ENCODE data around the gene RAD51B.

Gene RAD51B

DNA sequence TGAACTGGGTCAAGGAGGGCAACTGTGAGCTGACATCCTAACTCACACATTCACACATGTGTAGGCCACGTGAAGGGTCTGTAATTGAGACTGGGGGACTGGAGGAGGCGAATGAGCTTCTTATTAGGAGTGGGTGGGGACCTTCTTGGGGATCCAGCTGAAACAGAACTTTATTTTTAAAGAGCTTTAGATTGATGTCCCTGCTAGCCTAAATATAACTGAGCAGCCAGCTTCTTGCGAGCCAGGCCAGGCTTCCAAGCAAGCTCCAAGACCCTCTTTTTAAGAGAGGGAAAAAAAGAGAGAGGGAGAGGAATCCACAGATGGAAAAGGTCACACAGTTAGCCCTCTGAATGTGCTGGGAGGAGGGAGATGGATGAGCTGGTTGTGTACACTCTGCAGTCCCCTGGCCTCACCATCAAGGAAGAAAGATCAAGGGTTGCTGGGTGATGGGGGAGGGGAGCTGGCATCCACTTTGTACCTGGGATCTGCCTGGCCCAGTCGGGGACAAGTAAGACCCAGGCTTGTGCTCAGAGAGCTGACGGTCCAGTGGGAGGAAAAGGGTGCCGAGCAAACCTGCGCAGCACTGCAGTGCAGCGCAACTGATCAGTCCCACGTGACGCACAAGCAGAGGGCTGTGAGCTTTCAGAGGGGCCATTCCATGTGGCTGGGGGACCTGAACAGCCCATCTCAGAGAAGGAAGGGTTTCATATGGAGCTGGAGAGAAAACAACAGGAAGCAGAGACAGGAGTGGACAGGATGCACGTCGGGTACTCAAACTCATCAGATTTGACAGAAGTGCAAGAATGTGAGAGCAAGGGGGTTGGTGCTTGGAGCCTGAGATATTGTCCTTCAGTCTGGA, 818.8 kb downstream of the RAD51B start:
- TF ChIP-seq, protein P1, sequence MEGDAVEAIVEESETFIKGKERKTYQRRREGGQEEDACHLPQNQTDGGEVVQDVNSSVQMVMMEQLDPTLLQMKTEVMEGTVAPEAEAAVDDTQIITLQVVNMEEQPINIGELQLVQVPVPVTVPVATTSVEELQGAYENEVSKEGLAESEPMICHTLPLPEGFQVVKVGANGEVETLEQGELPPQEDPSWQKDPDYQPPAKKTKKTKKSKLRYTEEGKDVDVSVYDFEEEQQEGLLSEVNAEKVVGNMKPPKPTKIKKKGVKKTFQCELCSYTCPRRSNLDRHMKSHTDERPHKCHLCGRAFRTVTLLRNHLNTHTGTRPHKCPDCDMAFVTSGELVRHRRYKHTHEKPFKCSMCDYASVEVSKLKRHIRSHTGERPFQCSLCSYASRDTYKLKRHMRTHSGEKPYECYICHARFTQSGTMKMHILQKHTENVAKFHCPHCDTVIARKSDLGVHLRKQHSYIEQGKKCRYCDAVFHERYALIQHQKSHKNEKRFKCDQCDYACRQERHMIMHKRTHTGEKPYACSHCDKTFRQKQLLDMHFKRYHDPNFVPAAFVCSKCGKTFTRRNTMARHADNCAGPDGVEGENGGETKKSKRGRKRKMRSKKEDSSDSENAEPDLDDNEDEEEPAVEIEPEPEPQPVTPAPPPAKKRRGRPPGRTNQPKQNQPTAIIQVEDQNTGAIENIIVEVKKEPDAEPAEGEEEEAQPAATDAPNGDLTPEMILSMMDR (conservative IDR thresholded peaks at IDR 0.05; ENCODE audit: low read depth), result no peak
- ChIA-PET POLR2A (ENCODE audit: low non-redundant PET) (no interaction called here), CTCF (interaction anchor here (0.6 kb wide), 1 partner anchor 694 kb away, joined by 4 read pairs; no protein-coding TSS in a partner anchor)
- no peak for DNase-seq (ENCODE audit: low spot score)
- no peak overlapping the region; the same call in 1 of the 2 replicates for H3K27ac ChIP-seq

DNA sequence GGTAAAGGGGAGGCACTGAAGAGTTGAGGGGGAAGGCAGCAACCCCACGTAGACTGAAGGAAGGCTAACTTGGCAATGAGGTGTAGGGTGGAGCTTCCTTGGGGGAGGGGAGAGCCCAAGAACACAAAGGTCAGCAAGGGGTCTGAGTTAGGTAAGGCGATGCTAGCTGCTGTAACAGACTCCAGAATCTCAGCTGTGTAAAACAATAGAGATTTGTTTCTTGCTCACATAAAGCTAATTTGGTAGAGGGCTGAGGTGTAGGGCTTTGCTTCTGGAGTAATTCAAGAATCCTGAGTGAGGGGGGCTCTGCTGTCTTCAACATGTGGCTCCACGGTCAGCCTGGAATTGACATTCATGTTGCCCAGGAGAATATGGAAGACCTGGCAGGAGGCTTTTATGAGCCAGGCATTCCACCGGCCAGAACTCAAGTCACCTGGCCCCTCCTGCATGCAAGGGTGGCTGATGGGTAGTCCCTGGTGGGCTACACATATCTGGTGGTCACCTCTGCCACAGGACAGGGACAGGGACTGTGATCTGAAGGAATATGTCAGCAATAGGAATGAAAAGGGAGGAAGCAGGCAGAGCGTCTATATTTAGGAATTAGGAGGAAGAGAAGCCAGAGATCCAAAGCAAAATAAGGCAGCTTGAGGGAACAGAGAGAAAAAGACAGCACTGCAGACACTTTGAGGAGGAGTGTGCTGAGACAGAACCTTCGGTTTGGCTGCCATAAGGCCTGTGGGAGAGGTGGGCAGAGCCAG, 819.6 kb downstream of the RAD51B start:
- no peak overlapping the region; the same call in 1 of the 2 replicates for H3K27ac ChIP-seq
- no peak for DNase-seq (ENCODE audit: low spot score)
- TF ChIP-seq, protein P1 (conservative IDR thresholded peaks at IDR 0.05; ENCODE audit: low read depth), result no peak
- POLR2A ChIA-PET (ENCODE audit: low non-redundant PET), result no interaction called here
- CTCF ChIA-PET, result interaction anchor here (0.7 kb wide), 2 partner anchors 19 to 504 kb away, joined by 4 to 7 read pairs; no protein-coding TSS in a partner anchor

DNA sequence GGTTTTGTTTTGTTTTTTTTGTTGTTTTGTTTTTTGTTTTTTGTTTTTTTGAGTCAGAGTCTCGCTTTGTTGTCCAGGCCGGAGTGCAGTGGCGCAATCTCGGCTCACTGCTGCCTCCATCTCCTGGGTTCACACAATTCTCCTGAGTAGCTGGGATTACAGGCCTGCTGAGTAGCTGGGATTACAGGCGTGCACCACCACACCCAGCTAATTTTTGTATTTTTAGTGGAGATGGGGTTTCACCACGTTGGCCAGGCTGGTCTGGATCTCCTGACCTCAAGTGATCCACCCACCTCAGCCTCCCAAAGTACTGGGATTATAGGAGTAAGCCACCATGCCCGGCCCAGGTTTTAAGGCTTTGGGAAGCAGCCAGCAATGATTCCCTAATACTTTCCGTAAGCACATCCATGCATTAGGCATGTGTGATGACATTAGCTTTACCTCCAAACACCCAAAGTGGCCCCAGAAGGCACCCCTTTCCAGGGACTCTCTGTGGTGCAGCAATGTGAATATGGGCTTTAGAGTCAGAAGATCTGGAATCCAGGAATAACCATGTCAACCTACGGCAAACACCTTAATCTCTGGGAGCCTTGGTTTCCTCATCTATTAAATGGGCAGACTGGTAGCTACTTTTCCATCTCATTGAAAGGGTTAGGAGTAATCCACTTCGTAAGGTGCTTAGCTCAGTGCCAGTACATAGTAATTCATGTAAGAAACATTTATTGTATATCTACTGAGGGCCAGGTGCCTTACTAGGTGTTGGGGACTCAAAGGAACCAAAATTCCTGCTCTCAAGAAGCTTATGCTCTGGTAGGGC, 820.4 kb downstream of the RAD51B start:
- H3K27ac ChIP-seq, result no peak overlapping the region; the same call in 1 of the 2 replicates
- CTCF ChIA-PET, result interaction anchor here (0.7 kb wide), 2 partner anchors 19 to 503 kb away, joined by 4 to 7 read pairs; no protein-coding TSS in a partner anchor
- no peak for DNase-seq (ENCODE audit: low spot score)
- TF ChIP-seq, protein P1 (conservative IDR thresholded peaks at IDR 0.05; ENCODE audit: low read depth), result no peak
- POLR2A ChIA-PET (ENCODE audit: low non-redundant PET), result no interaction called here

DNA sequence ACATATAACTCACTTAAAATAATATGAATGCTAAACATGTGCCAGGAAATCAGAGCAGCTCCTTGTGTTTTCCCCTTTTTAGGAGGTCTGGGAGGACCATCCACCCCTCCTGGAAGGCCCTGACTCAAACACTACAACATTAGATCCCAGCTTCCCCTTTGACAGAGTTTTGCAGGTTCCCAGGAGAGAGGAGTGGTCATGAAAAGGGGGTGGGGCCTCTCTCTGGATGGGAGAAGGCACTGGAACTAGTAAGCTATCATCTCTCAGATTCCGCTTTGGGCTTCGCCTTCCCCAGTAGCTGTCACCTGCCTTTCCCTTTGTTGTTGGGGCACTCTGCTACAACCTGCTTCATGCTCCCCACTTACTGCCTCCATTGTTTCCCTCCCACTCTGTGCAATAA, 824.1 kb downstream of the RAD51B start:
- DNase-seq (ENCODE audit: low spot score), result no peak
- ChIA-PET POLR2A (ENCODE audit: low non-redundant PET) (no interaction called here), CTCF (interaction anchor here (2.1 kb wide), 1 partner anchor 12 kb away, joined by 5 read pairs; no protein-coding TSS in a partner anchor)
- TF ChIP-seq, protein P1 (conservative IDR thresholded peaks at IDR 0.05; ENCODE audit: low read depth), result no peak
- H3K27ac ChIP-seq, result no peak overlapping the region

DNA sequence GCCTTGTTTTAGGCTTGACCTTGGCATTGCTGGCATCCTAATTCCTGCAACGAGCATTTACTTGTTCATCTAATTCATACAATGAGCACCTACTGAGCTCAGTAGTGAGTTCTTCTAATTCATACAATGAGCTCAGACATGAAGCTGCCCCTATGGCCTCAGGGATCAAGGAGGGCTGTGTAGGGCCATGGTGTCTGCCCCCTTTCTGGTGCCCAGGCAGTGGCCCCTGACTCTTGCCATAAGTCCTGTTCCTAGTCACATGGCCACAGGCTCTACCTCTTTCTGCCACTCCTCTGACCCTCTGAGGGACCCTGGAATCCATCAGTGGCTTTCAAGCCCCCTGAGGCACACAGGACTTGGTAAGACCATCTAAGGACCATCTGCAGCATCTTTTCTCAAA, 824.5 kb downstream of the RAD51B start:
- no peak overlapping the region for H3K27ac ChIP-seq
- TF ChIP-seq, protein P1 (conservative IDR thresholded peaks at IDR 0.05; ENCODE audit: low read depth), result no peak
- CTCF ChIA-PET, result interaction anchor here (2.1 kb wide), 1 partner anchor 12 kb away, joined by 5 read pairs; no protein-coding TSS in a partner anchor
- no peak for DNase-seq (ENCODE audit: low spot score)
- POLR2A ChIA-PET (ENCODE audit: low non-redundant PET), result no interaction called here

DNA sequence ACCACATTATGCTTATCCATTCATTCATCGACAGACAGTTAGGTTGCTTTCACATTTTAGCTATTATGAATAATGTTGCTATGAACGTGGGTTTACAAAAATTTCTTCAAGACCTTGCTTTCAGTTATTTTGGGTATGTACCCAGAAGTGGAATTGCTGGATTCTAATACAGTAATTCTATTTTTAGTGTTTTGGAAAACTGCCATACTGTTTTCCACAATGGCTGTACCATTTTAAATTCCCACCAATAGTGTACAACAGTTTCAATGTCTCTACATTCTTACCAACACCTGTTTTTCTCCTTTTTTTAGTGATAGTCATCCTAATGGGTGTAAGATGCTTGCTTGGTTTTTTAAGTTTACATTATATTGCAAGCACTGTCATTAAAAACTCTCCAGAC, 825.8 kb downstream of the RAD51B start:
- TF ChIP-seq, protein P1 (conservative IDR thresholded peaks at IDR 0.05; ENCODE audit: low read depth), result no peak
- DNase-seq (ENCODE audit: low spot score), result no peak
- no peak overlapping the region for H3K27ac ChIP-seq
- ChIA-PET POLR2A (ENCODE audit: low non-redundant PET) (no interaction called here), CTCF (no interaction called here)

Measured in RWPE1 (cell line).